ELF-1 (cell line): ENCODE data around the gene NFATC2.

Source experiments
- DNase-seq: peaks from one replicate; pipeline ENCODE4 v3.0.0-alpha.2; 2016; ENCODE audit warnings: low read depth, low spot score

Gene NFATC2

DNA sequence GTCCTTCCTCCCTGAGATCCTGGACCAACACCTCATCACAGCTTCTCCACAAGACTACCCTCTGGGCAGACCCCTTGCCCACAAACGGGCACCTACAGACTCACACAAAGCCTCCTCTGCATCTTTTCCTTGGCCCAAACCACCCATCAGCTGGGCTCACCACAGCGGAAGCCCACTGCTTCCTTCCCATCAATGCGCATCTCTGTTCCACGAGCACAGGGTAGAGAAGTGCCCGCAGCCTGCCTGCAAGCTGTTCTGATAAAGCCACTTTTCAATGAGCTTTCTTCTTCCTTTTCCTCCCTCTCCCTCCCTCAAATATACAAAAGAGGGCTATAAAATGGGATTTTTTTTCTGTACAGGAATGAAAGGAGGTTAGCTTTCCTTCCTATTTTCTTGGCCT is 111.2 kb downstream of the NFATC2 start:
- no peak for DNase-seq

DNA sequence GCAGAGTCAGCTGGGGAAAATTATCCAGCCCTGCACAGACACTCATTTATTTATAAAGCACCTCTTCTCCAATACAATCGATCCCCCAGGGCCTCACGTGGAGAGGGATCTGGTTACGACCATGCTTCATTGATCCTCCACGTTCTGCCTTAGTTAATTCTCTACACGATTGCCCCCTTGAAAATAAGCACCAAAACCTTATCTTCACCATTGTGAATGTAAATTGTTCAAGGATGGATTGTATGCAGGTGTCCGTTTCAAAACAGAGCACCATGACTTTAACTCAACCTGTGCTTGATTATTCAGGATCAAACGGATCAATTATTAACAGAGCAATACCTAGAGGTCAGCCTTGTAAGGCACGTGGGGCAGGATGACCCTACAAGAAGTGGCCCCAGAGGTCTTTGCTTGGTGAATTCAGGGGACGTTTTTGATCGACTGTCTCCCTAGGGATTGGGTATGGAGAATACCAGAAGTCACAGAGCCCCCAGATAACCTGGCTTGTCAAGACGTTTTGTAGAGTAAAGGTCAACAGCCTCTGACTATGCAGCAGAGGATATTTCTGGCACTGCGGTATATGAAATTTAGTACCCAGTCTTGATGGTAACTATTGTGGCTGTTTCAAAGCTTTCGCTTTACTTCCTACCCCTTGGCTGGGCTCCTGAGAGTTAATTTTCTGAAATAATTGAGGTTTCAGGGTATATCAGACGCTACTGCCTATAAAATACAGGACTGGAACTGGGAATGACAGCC is 112.1 kb downstream of the NFATC2 start:
- DNase-seq = no peak

DNA sequence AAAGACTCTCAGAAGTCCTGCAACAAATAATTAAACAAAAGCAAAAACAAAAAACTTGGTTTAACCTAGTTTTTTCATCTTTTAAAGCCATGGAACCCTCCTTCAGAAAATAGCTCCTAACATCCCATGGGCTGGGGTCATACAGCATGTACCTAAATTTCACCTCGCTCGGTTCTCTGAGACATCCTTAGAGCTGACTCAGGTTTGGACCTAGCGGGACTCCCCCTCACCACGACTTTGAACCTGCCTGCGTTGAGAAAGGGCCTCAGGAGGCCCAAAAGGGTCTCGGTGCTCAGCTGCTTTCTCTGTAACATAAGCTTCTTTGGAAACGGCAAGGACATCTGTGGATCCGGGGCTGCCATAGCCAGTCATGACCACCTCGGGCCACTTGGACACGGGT is 112.8 kb downstream of the NFATC2 start:
- DNase-seq = no peak

DNA sequence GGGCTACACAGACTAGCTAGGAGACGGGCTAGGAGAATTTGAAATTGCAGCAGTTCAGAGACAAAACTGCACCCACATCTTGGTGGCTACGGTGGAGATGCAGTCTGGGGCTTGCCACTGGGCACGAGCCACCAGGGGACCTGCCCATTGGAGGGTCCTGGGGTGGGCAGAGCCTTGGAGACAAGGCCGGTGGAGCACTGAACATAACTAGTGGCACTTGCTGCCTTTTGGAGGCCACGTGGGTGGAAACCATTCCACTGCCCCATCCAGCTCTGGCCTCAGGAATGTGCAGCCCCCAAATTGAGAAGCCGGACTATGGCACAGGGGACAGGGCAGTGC is 113.4 kb downstream of the NFATC2 start:
- no peak for DNase-seq

GRCh38 chr20:51428401-51429143 is 113.9 kb downstream of the NFATC2 start:
- DNase-seq = peak; percentile 80

DNA sequence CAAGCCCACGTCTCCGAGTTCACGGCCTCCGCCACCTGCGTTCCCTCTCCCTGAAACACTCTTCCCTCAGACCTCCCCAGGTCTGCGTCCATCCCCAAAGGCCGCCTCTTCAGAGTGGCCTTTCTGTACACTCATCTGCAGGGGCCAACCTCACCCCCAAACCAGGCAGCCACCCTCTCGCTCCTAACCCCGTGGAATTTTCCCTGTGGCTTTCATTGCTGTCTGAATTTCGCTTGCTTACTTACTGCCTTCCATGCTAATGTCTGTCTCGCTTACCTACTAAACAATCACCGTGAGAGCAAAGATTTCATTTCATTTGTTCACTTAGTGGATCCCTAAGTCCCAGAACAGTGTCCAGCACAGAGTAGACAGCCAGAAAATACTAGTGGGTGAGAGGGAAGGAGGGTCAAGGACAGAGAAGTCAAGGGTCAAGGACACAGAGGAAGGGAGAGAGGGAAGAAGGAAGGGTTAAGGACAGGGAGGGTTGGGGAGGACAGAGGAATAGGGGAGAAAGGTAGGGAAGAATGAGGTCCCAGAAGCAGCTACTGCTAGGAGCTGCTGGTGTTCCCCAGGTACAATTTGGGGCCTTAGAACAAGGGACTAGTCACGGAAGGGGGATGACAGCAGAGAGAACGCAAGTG is 114.7 kb downstream of the NFATC2 start:
- no peak for DNase-seq

GRCh38 chr20:51426718-51427650 is 115.5 kb downstream of the NFATC2 start:
- DNase-seq = no peak

GRCh38 chr20:51425347-51426106 is 117.0 kb downstream of the NFATC2 start:
- DNase-seq = no peak

GRCh38 chr20:51424270-51425117 is 118.0 kb downstream of the NFATC2 start:
- DNase-seq = no peak

GRCh38 chr20:51423810-51424209 is 118.7 kb downstream of the NFATC2 start:
- DNase-seq = peak; percentile 88

DNA sequence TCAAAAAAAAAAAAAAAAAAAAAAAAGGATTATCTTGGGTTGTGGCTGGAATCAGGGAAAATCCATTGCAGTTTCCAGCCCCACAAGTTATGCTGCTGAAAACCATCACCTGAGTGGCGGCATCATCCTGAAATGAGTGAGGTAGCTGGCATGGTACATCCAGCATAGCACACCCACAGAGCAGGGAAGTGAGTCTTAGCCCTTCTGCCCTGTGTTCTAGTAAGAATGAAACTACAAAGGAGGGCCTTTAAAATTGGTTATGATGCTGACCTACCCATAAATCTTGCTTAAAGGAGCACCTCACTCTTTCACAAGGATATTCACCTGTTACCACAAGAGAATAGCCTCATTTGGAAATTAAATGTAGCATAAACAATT is 119.2 kb downstream of the NFATC2 start:
- DNase-seq = no peak

GRCh38 chr20:51422514-51423289 is 119.8 kb downstream of the NFATC2 start:
- DNase-seq = no peak

GRCh38 chr20:51420805-51421204 is 121.7 kb downstream of the NFATC2 start:
- DNase-seq = no peak

DNA sequence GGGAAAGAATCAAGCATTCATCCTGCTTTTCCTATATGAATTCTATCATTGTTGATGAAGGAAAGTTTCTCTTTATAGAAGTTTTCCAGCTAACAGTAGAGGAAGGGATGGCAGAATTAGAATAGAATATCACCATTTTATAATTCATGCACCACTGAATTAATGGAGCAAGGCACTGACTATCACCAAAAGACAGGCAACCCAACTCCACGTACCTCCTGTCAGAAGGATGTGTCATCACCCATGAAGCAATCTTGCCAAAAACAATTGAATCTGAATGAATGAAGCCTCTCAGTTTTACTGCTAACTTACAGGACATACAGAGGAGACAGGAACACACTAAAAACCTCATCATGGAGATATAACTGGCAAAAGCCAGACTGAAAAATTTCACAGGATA is 122.4 kb downstream of the NFATC2 start:
- no peak for DNase-seq

- DNase-seq = no peak
Measured at GRCh38 chr20:51419646-51420045, 122.9 kb downstream of the NFATC2 start.

DNA sequence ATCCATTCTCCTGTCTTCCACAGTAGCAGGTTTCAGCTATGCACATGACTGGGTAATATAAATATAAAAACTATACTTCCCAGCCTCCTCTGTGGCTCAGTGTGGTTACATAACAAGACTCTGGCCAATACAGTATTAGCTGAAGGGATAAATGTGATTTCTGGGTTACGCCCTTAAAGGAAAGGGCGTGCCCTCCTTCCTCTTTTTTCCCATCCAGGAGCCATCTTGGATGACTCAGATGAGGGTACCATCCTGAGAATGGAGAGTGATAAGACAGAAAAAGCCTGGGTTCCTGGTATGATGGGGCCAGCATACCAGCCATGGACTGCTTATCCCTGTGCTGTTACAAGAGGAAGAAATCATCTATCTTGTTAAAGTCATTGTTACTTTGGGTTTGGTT is 123.3 kb downstream of the NFATC2 start:
- DNase-seq = no peak

- DNase-seq = no peak
Measured at GRCh38 chr20:51418137-51418529, 124.4 kb downstream of the NFATC2 start.

DNA sequence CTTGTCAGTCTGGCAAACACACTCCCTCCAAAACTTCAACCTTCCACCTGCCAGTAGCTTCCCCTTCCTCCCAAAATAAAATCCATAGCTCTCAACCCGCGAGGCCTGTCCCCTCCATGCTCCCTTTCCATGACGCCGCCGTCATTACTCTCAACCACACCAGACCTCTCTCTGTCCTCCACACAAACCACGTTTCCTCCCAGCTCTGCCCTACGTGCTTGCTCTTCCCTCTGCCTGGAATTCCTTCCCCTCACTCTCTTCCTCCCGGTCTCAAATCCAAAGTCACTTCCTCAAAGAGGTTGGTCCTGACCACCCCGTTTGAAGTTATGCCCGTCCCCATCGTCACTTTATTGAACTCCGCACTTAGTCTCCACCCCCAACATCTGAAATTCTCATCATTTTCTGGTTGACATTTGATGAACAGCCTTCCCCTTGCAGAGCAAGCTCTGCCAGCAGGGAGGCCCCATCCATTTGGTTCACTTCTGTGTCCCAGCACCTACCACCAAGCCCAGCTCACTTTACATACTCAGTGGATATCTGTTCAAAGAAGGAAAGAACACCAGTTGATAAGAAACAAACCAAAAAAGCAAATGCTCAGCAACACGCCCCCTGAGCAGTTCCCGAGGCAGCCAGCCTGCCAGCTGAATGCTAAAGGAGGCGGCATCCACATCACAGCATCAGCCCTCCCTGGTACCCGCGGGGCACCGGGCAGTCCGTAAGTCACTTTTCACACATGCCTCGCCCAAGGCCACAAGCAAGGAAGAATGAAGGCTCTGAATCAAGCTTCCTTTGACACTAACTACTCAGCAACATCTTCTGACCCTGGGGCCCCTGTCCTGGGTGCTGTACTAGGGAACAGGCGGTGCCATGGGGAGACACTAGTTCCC is 125.0 kb downstream of the NFATC2 start:
- no peak for DNase-seq
